Activated effector memory CD4-positive, alpha-beta T cell treated with anti-CD3 and anti-CD28 coated beads, Interleukin-2, amount 50 U/mL, for 16 hours (primary cell): Measurements from ENCODE around the gene VPREB3.

ENCODE experiments used
- DNase-seq: peaks from one replicate; pipeline ENCODE4 v3.0.0-alpha.2; 2020

VPREB3 gene

GRCh38 chr22:23722724-23723123 lies 31.5 kb downstream of the VPREB3 start:
- no peak for DNase-seq

- no peak for DNase-seq
These were observed 32.1 kb downstream of the VPREB3 start for GRCh38 chr22:23722160-23722559.

- no peak for DNase-seq
These were observed 33.4 kb downstream of the VPREB3 start for GRCh38 chr22:23720855-23721254.

GRCh38 chr22:23718371-23719165 lies 35.7 kb downstream of the VPREB3 start:
- DNase-seq: no peak

GRCh38 chr22:23716811-23717801 lies 37.1 kb downstream of the VPREB3 start:
- DNase-seq: peak; percentile 93

GRCh38 chr22:23715806-23716375 lies 38.3 kb downstream of the VPREB3 start:
- DNase-seq: no peak

- peak; percentile 61 for DNase-seq
These were observed 39.3 kb downstream of the VPREB3 start for GRCh38 chr22:23714596-23715578.

- peak; percentile 52 for DNase-seq
These were observed 40.3 kb downstream of the VPREB3 start for GRCh38 chr22:23713696-23714595.

GRCh38 chr22:23712256-23712655 lies 42.0 kb downstream of the VPREB3 start:
- DNase-seq: peak; percentile 56

- DNase-seq: peak; percentile 16
These were observed 45.1 kb downstream of the VPREB3 start for GRCh38 chr22:23709107-23709506.

GRCh38 chr22:23708270-23708669 lies 46.0 kb downstream of the VPREB3 start:
- DNase-seq: no peak

GRCh38 chr22:23705358-23705757 lies 48.9 kb downstream of the VPREB3 start:
- DNase-seq: peak; percentile 62

GRCh38 chr22:23704829-23705228 lies 49.4 kb downstream of the VPREB3 start:
- DNase-seq: no peak

GRCh38 chr22:23704062-23704461 lies 50.2 kb downstream of the VPREB3 start:
- peak; percentile 16 for DNase-seq
